HCT116 (cell line): ENCODE data around the gene ACR. TPM values are rescaled to one million over a fixed set of nuclear protein-coding genes. Genes with fewer than 3 reads are reported as not detected.

Experiments
- ATAC-seq: fragments of 200-7000 bp; cut with Tn5 transposase; 2 replicates; pipeline ENCODE4 v1.9.1; 2020; ENCODE audit warnings: mild to moderate bottlenecking, moderate library complexity
- BruUV-seq: library from RNA; stranded (reverse); fragments of 400-500 nt; replicated peaks from 2 replicates; lab custom pipeline; 2021; lab: Mats Ljungman, UMichigan
- CTCF ChIA-PET: fragments of 300-600 bp; sonication (Branson Sonifier 250); formaldehyde crosslinking; loops from one replicate; lab custom pipeline; 2021; ENCODE audit warnings: antibody characterized with exemption; lab: Charles Lee
- POLR2A ChIA-PET: fragments of 300-600, 350-600 bp; sonication (Branson Sonifier 250); formaldehyde crosslinking; loops from one replicate; lab custom pipeline; 2021; ENCODE audit warnings: antibody characterized with exemption; lab: Charles Lee
- RAD21 ChIA-PET, 2 experiments: fragments of 300-600 bp; sonication (Branson Sonifier 250); formaldehyde crosslinking; loops; one replicate each; lab custom pipeline; 2023; ENCODE audit warnings: low total read pairs in 2 of 2; ENCODE audit not compliant: uncharacterized antibody in 2 of 2, unreplicated experiment in 2 of 2, low non-redundant PET in 1 of 2; lab: Charles Lee
- DNase-seq: peaks from one replicate; pipeline ENCODE4 v3.0.0-alpha.2; 2010; ENCODE audit warnings: low read depth, low spot score
- H2AFZ ChIP-seq: fragments of 200-600 bp; shearing (Covaris generic), sonication (generic); 2 replicates; pipeline ENCODE4 v1.6.1; 2017; ENCODE audit warnings: low read depth, mixed run types, mixed read lengths, antibody characterized with exemption, low read length; ENCODE audit not compliant: poor library complexity, severe bottlenecking
- H3K27ac ChIP-seq: 2 replicates; pipeline ENCODE4 v1.5.1; 2012; ENCODE audit warnings: low read depth, low read length
- H3K27me3 ChIP-seq: fragments of 200-600 bp; sonication (generic); 2 replicates; pipeline ENCODE4 v1.6.1; 2016; ENCODE audit warnings: mixed run types, low read length, mixed read lengths; ENCODE audit not compliant: insufficient read depth
- H3K36me3 ChIP-seq, 2 experiments: fragments of 200-500 bp in 1 of 2; fragments of 200-600 bp in 1 of 2; sonication (Bioruptor generic) in 1 of 2; sonication (generic) in 1 of 2; 2 replicates each; pipeline versions ENCODE4 v1.5.1 to v1.6.1; 2014 to 2016; ENCODE audit warnings: low read length in 2 of 2, inconsistent platforms in 1 of 2, mixed read lengths in 1 of 2, mixed run types in 1 of 2; ENCODE audit not compliant: insufficient read depth in 2 of 2, control insufficient read depth in 1 of 2
- H3K4me1 ChIP-seq, 2 experiments: fragments of 200-600 bp in 1 of 2; sonication (generic) in 1 of 2; 2 replicates each; pipeline versions ENCODE4 v1.5.1 to v1.6.1; 2012 to 2017; ENCODE audit warnings: low read length in 2 of 2, inconsistent platforms in 1 of 2, mild to moderate bottlenecking in 1 of 2, mixed read lengths in 1 of 2, mixed run types in 1 of 2, moderate library complexity in 1 of 2; ENCODE audit not compliant: insufficient read depth in 2 of 2, control insufficient read depth in 1 of 2
- H3K4me2 ChIP-seq: fragments of 200-600 bp; sonication (generic); 2 replicates; pipeline ENCODE4 v1.6.1; 2017; ENCODE audit warnings: mixed run types, low read length, mixed read lengths
- H3K4me3 ChIP-seq, 2 experiments: fragments of 200-600 bp in 1 of 2; sonication (generic) in 1 of 2; replicated peaks in 1 of 2; 2 replicates each; pipeline ENCODE4 v1.5.1; 2011 to 2016; ENCODE audit warnings: low read length in 2 of 2, control low read depth in 1 of 2, low read depth in 1 of 2, mild to moderate bottlenecking in 1 of 2, mixed read lengths in 1 of 2, mixed run types in 1 of 2
- H3K79me2 ChIP-seq: fragments of 200-600 bp; sonication (generic); 2 replicates; pipeline ENCODE4 v1.6.1; 2017; ENCODE audit warnings: mild to moderate bottlenecking, mixed run types, low read length, moderate library complexity, mixed read lengths; ENCODE audit not compliant: insufficient read depth
- H3K9ac ChIP-seq: fragments of 200-600 bp; sonication (generic); 2 replicates; pipeline ENCODE4 v1.6.1; 2016; ENCODE audit warnings: low read length, mixed read lengths
- H3K9me2 ChIP-seq: fragments of 200-600 bp; sonication (generic), shearing (Covaris generic); 2 replicates; pipeline ENCODE4 v1.6.1; 2017; ENCODE audit warnings: mixed run types, mild to moderate bottlenecking, moderate library complexity; ENCODE audit not compliant: insufficient read depth
- H3K9me3 ChIP-seq, 2 experiments: fragments of 200-500 bp in 1 of 2; fragments of 200-600 bp in 1 of 2; sonication (Bioruptor generic) in 1 of 2; sonication (generic) in 1 of 2; 2 replicates each; pipeline ENCODE4 v1.6.1; 2014 to 2017; ENCODE audit warnings: low read length in 2 of 2, mixed read lengths in 2 of 2, inconsistent platforms in 1 of 2, low read depth in 1 of 2, mild to moderate bottlenecking in 1 of 2, mixed run types in 1 of 2, moderate library complexity in 1 of 2; ENCODE audit not compliant: control insufficient read depth in 1 of 2, insufficient read depth in 1 of 2
- H4K20me1 ChIP-seq: fragments of 200-600 bp; sonication (generic), shearing (Covaris generic); 2 replicates; pipeline ENCODE4 v1.6.1; 2017; ENCODE audit warnings: mixed run types, mild to moderate bottlenecking, moderate library complexity; ENCODE audit not compliant: insufficient read depth
- ATF3 ChIP-seq: IDR thresholded peaks from 2 replicates; pipeline ENCODE4 v1.6.1; 2012
- CBX3 ChIP-seq: IDR thresholded peaks from 2 replicates; pipeline ENCODE4 v1.6.1; 2012; ENCODE audit warnings: low read depth
- CTCF ChIP-seq, 3 experiments: fragments of 200-600 bp in 1 of 3; sonication (generic) in 1 of 3; IDR thresholded peaks in 2 of 3; conservative IDR thresholded peaks in 1 of 3; 2 replicates each; pipeline ENCODE4 v1.5.1; 2012 to 2017; ENCODE audit warnings: low read depth in 2 of 3, low read length in 2 of 3, antibody characterized with exemption in 1 of 3, borderline replicate concordance in 1 of 3, control low read depth in 1 of 3, mild to moderate bottlenecking in 1 of 3, mixed read lengths in 1 of 3, mixed run types in 1 of 3, moderate library complexity in 1 of 3; ENCODE audit not compliant: insufficient read depth in 1 of 3
- ELF1 ChIP-seq: IDR thresholded peaks from 2 replicates; pipeline ENCODE4 v1.6.1; 2012; ENCODE audit warnings: low read depth, borderline replicate concordance
- EZH2 ChIP-seq: fragments of 200-600 bp; sonication (generic); IDR thresholded peaks from 2 replicates; pipeline ENCODE4 v1.6.1; 2017; ENCODE audit warnings: antibody characterized with exemption, mixed run types
- FOSL1 ChIP-seq: IDR thresholded peaks from 2 replicates; pipeline ENCODE4 v1.6.1; 2012; ENCODE audit warnings: low read depth
- JUND ChIP-seq: IDR thresholded peaks from 2 replicates; pipeline ENCODE4 v1.6.1; 2012
- POLR2A ChIP-seq: IDR thresholded peaks from 2 replicates; pipeline ENCODE4 v1.7.0; 2011; ENCODE audit warnings: borderline replicate concordance; ENCODE audit not compliant: insufficient read depth, insufficient read length; ENCODE audit errors: extremely low read depth
- POLR2AphosphoS5 ChIP-seq: IDR thresholded peaks from 2 replicates; pipeline ENCODE4 v1.6.1; 2011; ENCODE audit warnings: mild to moderate bottlenecking, low read depth, low read length, moderate library complexity
- RAD21 ChIP-seq: IDR thresholded peaks from 2 replicates; pipeline ENCODE4 v1.6.1; 2012; ENCODE audit warnings: low read depth, mild to moderate bottlenecking
- SP1 ChIP-seq: IDR thresholded peaks from 2 replicates; pipeline ENCODE4 v1.6.1; 2012; ENCODE audit warnings: low read depth
- SRF ChIP-seq: IDR thresholded peaks from 2 replicates; pipeline ENCODE4 v1.6.1; 2012; ENCODE audit warnings: low read depth
- TCF7L2 ChIP-seq: IDR thresholded peaks from 2 replicates; pipeline ENCODE4 v1.7.0; 2011; ENCODE audit warnings: borderline replicate concordance, inconsistent platforms; ENCODE audit not compliant: insufficient read depth, insufficient read length; ENCODE audit errors: extremely low read depth
- YY1 ChIP-seq: IDR thresholded peaks from 2 replicates; pipeline ENCODE4 v1.6.1; 2011; ENCODE audit warnings: low read length, low read depth, moderate library complexity, mild to moderate bottlenecking; ENCODE audit not compliant: insufficient replicate concordance; ENCODE audit errors: extremely low read depth
- ZFX ChIP-seq: fragments of 450-650 bp; IDR thresholded peaks from 2 replicates; pipeline ENCODE4 v1.6.1; 2017
- ZNF274 ChIP-seq: fragments of 200-500 bp; sonication (Bioruptor generic); IDR thresholded peaks from 2 replicates; pipeline ENCODE4 v1.6.1; 2014; ENCODE audit warnings: mild to moderate bottlenecking, low read depth, low read length, inconsistent platforms
- intact Hi-C: fragments of 100-400 bp; cut with micrococcal nuclease; formaldehyde crosslinking; loops from 2 replicates; pipeline ENCODE4 v1.10.0; 2022
- total RNA-seq: library from RNA; stranded (reverse); gene quantifications from one replicate; pipeline ENCODE4 v1.2.1, GENCODE V29; 2021; ENCODE audit not compliant: unreplicated experiment
- TF ChIP-seq, protein P1 (sequence below): IDR thresholded peaks from 2 replicates; pipeline ENCODE4 v1.6.1; 2012; ENCODE audit warnings: low read depth
- TF ChIP-seq, protein P2 (sequence below): IDR thresholded peaks from 2 replicates; pipeline ENCODE4 v1.6.1; 2012

Gene ACR
- total RNA-seq, 1 experiment from 2014 or later = 1.5 TPM

DNA sequence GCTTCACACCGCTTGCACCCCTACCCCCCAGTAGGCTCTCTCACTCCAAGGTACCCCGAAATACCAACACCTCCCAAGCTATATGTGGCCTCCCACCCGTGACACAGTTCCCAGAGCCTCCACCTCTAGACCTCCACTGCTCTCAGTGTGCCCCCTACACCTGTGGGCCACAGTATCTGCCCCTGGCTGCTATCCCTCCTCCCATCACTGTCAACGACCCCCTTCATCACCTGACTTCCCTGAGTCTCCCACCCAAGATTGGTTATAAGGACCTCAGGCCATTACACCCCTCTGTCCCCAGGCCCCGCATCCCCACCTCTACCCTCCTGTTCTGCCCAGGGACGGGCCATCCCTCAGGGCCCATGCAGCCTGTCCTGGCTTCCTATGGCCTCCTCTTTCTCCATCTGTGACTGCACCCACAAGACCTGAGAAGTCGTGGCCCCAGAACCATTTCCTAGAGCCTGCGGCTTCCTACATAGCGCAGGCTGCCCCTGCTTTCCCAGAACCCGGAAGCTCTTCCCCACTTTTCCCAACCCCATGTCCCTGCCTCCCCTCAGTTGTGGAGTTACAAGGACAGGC is 734 bp downstream of the ACR start:
- no peak for TF ChIP-seq FOSL1
- TF ChIP-seq, protein P1, sequence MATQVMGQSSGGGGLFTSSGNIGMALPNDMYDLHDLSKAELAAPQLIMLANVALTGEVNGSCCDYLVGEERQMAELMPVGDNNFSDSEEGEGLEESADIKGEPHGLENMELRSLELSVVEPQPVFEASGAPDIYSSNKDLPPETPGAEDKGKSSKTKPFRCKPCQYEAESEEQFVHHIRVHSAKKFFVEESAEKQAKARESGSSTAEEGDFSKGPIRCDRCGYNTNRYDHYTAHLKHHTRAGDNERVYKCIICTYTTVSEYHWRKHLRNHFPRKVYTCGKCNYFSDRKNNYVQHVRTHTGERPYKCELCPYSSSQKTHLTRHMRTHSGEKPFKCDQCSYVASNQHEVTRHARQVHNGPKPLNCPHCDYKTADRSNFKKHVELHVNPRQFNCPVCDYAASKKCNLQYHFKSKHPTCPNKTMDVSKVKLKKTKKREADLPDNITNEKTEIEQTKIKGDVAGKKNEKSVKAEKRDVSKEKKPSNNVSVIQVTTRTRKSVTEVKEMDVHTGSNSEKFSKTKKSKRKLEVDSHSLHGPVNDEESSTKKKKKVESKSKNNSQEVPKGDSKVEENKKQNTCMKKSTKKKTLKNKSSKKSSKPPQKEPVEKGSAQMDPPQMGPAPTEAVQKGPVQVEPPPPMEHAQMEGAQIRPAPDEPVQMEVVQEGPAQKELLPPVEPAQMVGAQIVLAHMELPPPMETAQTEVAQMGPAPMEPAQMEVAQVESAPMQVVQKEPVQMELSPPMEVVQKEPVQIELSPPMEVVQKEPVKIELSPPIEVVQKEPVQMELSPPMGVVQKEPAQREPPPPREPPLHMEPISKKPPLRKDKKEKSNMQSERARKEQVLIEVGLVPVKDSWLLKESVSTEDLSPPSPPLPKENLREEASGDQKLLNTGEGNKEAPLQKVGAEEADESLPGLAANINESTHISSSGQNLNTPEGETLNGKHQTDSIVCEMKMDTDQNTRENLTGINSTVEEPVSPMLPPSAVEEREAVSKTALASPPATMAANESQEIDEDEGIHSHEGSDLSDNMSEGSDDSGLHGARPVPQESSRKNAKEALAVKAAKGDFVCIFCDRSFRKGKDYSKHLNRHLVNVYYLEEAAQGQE = no peak
- TF ChIP-seq CBX3 = no peak
- no peak for TF ChIP-seq ELF1
- TF ChIP-seq CTCF (IDR thresholded peaks at IDR 0.05 in 2 of 3, conservative IDR thresholded peaks at IDR 0.05 in 1 of 3; ENCODE audit: borderline replicate concordance in 1 of 3, insufficient read depth in 1 of 3, low read depth in 2 of 3, low read length in 2 of 3) = no peak
- TF ChIP-seq JUND = no peak
- TF ChIP-seq SRF = no peak
- TF ChIP-seq EZH2 = no peak
- no peak for TF ChIP-seq SP1
- no peak for TF ChIP-seq POLR2AphosphoS5
- TF ChIP-seq, protein P2, sequence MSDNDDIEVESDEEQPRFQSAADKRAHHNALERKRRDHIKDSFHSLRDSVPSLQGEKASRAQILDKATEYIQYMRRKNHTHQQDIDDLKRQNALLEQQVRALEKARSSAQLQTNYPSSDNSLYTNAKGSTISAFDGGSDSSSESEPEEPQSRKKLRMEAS = no peak
- no peak for TF ChIP-seq YY1
- TF ChIP-seq RAD21 = no peak
- no peak for TF ChIP-seq POLR2A
- TF ChIP-seq ZNF274 = no peak
- TF ChIP-seq ZFX = no peak
- TF ChIP-seq TCF7L2 = no peak
- no peak for TF ChIP-seq ATF3

More for the DNA sequence above, 734 bp downstream of the ACR start:
- no peaks in the 10 kb centered on the region for H3K4me1 ChIP-seq
- H3K4me2 ChIP-seq = no peak overlapping the region
- H2AFZ ChIP-seq = no peak overlapping the region
- H3K27me3 ChIP-seq = no peaks in the 10 kb centered on the region
- no TSS peak for BruUV-seq
- no peaks in the 10 kb centered on the region for H4K20me1 ChIP-seq
- no peaks in the 10 kb centered on the region for H3K36me3 ChIP-seq
- ChIA-PET CTCF (no interaction called here), POLR2A (no interaction called here), RAD21 (no interaction called here)
- no peaks in the 10 kb centered on the region for H3K79me2 ChIP-seq
- ATAC-seq (no peak), DNase-seq (no peak)
- H3K4me3 ChIP-seq = no peak overlapping the region
- H3K9me3 ChIP-seq = no peaks in the 10 kb centered on the region
- H3K9ac ChIP-seq = no peak overlapping the region
- no peak overlapping the region for H3K27ac ChIP-seq
- intact Hi-C loops = no loop called here
- H3K9me2 ChIP-seq = no peaks in the 10 kb centered on the region
